Measurements from ENCODE around the gene CFAP61. TPM values are rescaled to one million over a fixed set of nuclear protein-coding genes. Genes with fewer than 3 reads are reported as not detected.

CFAP61 gene
- total and polyA plus RNA-seq, 2 experiments from 2014 or later, result 0.21 TPM; not detected in 1

DNA sequence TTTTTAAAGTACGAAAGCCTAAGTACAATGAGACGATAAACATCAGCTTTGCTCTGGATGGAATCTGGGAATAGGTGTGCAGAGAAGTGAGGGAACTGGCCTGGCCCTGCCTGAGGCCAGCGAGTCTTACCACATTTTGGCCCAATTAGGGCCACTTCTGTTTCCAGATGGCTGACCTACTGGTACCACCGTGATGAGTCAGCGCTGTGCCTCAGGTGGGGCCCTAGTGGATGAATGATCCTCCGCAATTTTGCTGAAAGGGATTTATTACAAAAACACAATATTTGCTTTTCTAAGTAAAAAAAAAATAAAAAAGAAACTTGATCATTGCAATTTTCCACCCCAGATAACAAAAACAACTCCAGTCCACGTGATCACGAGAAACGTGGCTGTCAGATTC lies 338.1 kb downstream of the CFAP61 start:
- no peak overlapping the region; the same call in 1 of the 2 replicates for H3K27ac Mint-ChIP-seq
- TF ChIP-seq, protein P1, sequence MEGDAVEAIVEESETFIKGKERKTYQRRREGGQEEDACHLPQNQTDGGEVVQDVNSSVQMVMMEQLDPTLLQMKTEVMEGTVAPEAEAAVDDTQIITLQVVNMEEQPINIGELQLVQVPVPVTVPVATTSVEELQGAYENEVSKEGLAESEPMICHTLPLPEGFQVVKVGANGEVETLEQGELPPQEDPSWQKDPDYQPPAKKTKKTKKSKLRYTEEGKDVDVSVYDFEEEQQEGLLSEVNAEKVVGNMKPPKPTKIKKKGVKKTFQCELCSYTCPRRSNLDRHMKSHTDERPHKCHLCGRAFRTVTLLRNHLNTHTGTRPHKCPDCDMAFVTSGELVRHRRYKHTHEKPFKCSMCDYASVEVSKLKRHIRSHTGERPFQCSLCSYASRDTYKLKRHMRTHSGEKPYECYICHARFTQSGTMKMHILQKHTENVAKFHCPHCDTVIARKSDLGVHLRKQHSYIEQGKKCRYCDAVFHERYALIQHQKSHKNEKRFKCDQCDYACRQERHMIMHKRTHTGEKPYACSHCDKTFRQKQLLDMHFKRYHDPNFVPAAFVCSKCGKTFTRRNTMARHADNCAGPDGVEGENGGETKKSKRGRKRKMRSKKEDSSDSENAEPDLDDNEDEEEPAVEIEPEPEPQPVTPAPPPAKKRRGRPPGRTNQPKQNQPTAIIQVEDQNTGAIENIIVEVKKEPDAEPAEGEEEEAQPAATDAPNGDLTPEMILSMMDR (conservative IDR thresholded peaks at IDR 0.05; ENCODE audit: low read depth in 2 of 2), result no peak
- H3K27me3 Mint-ChIP-seq (ENCODE audit: insufficient read depth, low read depth, poor library complexity), result peaks cover 4% of the 10 kb centered on the region
- Histone ChIP-seq H4K20me1 (replicated peaks; ENCODE audit: insufficient read depth) (no peaks in the 10 kb centered on the region), H3K27ac (ENCODE audit: low read depth) (no peak overlapping the region), H3K4me2 (no peak overlapping the region), H3F3A (replicated peaks; ENCODE audit: low read depth) (no peaks in the 10 kb centered on the region), H3K27me3 (ENCODE audit: insufficient read depth) (no peaks in the 10 kb centered on the region), H3K36me3 (ENCODE audit: insufficient read depth) (no peaks in the 10 kb centered on the region), H3K4me3 (no peak overlapping the region), H2AFZ (no peak overlapping the region), H3K9me2 (ENCODE audit: insufficient read depth) (no peaks in the 10 kb centered on the region), H3K4me1 (ENCODE audit: insufficient read depth) (no peaks in the 10 kb centered on the region), H3K79me2 (replicated peaks; ENCODE audit: insufficient read depth) (no peaks in the 10 kb centered on the region)
- no peaks in the 10 kb centered on the region for H3K9me3 Mint-ChIP-seq
- DNase-seq (ENCODE audit: low spot score), result no peak
- no peak for ATAC-seq
- no peak overlapping the region for H3K4me3 Mint-ChIP-seq
- H3K4me1 Mint-ChIP-seq, result peaks cover 10% of the 10 kb centered on the region; the same call in 2 of the 3 replicates
- H3K36me3 Mint-ChIP-seq (ENCODE audit: low read depth), result no peaks in the 10 kb centered on the region; the same call in 2 of the 3 replicates

DNA sequence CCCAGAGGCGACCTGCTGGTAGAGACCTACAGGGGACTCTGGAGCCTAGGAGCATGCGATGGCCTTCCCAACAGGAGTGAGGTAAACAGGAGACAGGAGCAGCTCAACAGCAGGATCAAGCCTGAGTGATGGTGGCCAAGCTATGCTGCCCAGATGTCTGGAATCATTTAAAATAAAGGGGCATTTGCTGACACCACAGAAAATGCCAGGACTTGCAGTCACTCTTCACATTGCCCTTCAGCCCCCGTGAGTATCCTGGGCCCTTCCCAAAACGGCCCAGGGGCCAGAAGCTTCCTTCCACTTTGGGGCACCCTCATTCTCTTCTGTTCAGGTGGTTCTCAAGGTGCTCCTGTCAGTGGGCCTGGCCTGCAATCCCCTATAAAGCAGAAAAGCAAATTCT lies 338.8 kb downstream of the CFAP61 start:
- H3F3A ChIP-seq (replicated peaks; ENCODE audit: low read depth), result no peaks in the 10 kb centered on the region
- DNase-seq (ENCODE audit: low spot score) (no peak), ATAC-seq (no peak)
- H4K20me1 ChIP-seq (replicated peaks; ENCODE audit: insufficient read depth), result no peaks in the 10 kb centered on the region
- H3K36me3 ChIP-seq (ENCODE audit: insufficient read depth), result no peaks in the 10 kb centered on the region
- H3K9me3 Mint-ChIP-seq, result no peaks in the 10 kb centered on the region
- peaks cover 17% of the 10 kb centered on the region for H3K4me1 Mint-ChIP-seq
- H3K27me3 Mint-ChIP-seq (ENCODE audit: insufficient read depth, low read depth, poor library complexity), result peaks cover 4% of the 10 kb centered on the region
- H3K4me3 Mint-ChIP-seq, result no peak overlapping the region
- no peaks in the 10 kb centered on the region for H3K27me3 ChIP-seq (ENCODE audit: insufficient read depth)
- no peak overlapping the region for H3K4me3 ChIP-seq
- no peak overlapping the region for H3K27ac ChIP-seq (ENCODE audit: low read depth)
- no peak overlapping the region for H3K27ac Mint-ChIP-seq
- no peak overlapping the region for H2AFZ ChIP-seq
- H3K36me3 Mint-ChIP-seq (ENCODE audit: low read depth), result no peaks in the 10 kb centered on the region; the same call in 2 of the 3 replicates
- H3K4me1 ChIP-seq (ENCODE audit: insufficient read depth), result no peaks in the 10 kb centered on the region
- TF ChIP-seq, protein P2, sequence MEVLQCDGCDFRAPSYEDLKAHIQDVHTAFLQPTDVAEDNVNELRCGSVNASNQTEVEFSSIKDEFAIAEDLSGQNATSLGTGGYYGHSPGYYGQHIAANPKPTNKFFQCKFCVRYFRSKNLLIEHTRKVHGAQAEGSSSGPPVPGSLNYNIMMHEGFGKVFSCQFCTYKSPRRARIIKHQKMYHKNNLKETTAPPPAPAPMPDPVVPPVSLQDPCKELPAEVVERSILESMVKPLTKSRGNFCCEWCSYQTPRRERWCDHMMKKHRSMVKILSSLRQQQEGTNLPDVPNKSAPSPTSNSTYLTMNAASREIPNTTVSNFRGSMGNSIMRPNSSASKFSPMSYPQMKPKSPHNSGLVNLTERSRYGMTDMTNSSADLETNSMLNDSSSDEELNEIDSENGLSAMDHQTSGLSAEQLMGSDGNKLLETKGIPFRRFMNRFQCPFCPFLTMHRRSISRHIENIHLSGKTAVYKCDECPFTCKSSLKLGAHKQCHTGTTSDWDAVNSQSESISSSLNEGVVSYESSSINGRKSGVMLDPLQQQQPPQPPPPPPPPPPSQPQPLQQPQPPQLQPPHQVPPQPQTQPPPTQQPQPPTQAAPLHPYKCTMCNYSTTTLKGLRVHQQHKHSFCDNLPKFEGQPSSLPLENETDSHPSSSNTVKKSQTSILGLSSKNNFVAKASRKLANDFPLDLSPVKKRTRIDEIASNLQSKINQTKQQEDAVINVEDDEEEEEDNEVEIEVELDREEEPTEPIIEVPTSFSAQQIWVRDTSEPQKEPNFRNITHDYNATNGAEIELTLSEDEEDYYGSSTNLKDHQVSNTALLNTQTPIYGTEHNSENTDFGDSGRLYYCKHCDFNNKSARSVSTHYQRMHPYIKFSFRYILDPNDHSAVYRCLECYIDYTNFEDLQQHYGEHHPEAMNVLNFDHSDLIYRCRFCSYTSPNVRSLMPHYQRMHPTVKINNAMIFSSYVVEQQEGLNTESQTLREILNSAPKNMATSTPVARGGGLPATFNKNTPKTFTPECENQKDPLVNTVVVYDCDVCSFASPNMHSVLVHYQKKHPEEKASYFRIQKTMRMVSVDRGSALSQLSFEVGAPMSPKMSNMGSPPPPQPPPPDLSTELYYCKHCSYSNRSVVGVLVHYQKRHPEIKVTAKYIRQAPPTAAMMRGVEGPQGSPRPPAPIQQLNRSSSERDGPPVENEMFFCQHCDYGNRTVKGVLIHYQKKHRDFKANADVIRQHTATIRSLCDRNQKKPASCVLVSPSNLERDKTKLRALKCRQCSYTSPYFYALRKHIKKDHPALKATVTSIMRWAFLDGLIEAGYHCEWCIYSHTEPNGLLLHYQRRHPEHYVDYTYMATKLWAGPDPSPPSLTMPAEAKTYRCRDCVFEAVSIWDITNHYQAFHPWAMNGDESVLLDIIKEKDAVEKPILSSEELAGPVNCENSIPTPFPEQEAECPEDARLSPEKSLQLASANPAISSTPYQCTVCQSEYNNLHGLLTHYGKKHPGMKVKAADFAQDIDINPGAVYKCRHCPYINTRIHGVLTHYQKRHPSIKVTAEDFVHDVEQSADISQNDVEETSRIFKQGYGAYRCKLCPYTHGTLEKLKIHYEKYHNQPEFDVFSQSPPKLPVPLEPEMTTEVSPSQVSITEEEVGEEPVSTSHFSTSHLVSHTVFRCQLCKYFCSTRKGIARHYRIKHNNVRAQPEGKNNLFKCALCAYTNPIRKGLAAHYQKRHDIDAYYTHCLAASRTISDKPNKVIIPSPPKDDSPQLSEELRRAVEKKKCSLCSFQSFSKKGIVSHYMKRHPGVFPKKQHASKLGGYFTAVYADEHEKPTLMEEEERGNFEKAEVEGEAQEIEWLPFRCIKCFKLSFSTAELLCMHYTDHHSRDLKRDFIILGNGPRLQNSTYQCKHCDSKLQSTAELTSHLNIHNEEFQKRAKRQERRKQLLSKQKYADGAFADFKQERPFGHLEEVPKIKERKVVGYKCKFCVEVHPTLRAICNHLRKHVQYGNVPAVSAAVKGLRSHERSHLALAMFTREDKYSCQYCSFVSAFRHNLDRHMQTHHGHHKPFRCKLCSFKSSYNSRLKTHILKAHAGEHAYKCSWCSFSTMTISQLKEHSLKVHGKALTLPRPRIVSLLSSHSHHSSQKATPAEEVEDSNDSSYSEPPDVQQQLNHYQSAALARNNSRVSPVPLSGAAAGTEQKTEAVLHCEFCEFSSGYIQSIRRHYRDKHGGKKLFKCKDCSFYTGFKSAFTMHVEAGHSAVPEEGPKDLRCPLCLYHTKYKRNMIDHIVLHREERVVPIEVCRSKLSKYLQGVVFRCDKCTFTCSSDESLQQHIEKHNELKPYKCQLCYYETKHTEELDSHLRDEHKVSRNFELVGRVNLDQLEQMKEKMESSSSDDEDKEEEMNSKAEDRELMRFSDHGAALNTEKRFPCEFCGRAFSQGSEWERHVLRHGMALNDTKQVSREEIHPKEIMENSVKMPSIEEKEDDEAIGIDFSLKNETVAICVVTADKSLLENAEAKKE (CRISPR knock-in tag; IDR thresholded peaks at IDR 0.05), result no peak
- no peak for TF ChIP-seq CREB1 (CRISPR knock-in tag; IDR thresholded peaks at IDR 0.05; ENCODE audit: low read depth)
- H3K79me2 ChIP-seq (replicated peaks; ENCODE audit: insufficient read depth), result no peaks in the 10 kb centered on the region
- no peak overlapping the region for H3K4me2 ChIP-seq
- no peaks in the 10 kb centered on the region for H3K9me2 ChIP-seq (ENCODE audit: insufficient read depth)

All from GM23338 (cell line).